ENCODE data around the gene GSDME.

GSDME gene

DNA sequence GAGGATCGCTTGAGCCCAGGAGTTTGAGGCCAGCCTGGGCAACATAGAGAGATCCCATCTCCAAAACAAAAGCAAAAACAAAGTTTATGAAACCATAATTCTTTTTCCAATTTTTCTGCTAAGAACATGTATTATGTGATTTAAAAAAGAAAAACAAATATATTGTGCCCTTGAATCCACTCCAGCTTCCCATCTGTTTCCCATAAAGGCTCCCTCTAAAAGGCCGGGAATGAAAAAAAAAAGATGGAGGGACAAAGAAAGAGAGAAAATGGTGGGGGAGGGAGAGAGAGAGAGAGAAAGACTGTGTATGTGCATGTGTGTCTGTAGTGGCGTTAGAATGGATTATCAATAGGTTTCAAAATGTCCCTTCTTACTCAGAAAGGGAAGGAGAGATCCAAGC is 20.5 kb upstream of the GSDME start:
- TF ChIP-seq, protein P1, sequence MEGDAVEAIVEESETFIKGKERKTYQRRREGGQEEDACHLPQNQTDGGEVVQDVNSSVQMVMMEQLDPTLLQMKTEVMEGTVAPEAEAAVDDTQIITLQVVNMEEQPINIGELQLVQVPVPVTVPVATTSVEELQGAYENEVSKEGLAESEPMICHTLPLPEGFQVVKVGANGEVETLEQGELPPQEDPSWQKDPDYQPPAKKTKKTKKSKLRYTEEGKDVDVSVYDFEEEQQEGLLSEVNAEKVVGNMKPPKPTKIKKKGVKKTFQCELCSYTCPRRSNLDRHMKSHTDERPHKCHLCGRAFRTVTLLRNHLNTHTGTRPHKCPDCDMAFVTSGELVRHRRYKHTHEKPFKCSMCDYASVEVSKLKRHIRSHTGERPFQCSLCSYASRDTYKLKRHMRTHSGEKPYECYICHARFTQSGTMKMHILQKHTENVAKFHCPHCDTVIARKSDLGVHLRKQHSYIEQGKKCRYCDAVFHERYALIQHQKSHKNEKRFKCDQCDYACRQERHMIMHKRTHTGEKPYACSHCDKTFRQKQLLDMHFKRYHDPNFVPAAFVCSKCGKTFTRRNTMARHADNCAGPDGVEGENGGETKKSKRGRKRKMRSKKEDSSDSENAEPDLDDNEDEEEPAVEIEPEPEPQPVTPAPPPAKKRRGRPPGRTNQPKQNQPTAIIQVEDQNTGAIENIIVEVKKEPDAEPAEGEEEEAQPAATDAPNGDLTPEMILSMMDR (IDR thresholded peaks at IDR 0.05; ENCODE audit: control insufficient read depth, extremely low read depth, insufficient read depth) = no peak
- no peak for DNase-seq (ENCODE audit: low read depth)
- H3K4me3 ChIP-seq (ENCODE audit: low read depth, low read length) = no peak overlapping the region

DNA sequence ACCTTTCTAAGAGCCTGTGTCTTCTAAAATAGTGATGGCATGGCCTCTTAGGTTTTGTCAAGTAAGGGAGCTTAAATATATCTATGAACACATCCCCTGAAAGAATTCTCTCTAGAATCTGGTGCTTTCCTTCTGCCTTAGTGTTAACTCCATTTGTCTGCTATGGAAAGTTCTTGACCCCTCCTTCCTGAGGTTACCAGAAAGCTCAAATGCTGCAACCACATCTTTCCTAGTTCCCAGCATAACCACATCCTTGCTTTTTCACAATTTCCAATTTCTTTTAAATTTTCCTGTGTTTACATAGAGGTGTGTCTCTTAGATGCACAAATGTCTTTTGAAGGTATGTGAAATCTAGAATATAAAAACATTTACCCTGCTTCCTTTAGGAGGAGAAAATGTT is 16.4 kb upstream of the GSDME start:
- DNase-seq (ENCODE audit: low read depth) = no peak
- TF ChIP-seq, protein P1 (IDR thresholded peaks at IDR 0.05; ENCODE audit: control insufficient read depth, extremely low read depth, insufficient read depth) = no peak
- no peak overlapping the region for H3K4me3 ChIP-seq (ENCODE audit: low read depth, low read length)

DNA sequence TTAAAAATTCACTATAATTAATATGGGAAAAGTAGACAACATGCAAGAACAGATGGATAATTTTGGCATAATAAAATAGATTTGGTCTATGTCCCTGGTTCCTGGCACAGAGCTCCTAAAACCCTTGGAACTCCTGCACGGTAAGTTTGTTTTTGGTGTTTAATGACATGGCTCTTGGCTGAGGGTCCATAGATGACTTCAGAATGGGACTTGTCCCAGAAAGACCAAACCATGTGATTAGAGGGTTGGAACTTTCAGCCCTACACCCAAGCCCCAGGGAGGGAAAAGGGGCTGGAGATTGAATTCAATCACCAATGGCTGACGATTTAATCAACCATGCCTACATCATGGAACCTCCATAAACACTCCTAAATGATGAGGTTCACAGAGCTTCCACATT is 12.6 kb upstream of the GSDME start:
- TF ChIP-seq, protein P1 (IDR thresholded peaks at IDR 0.05; ENCODE audit: control insufficient read depth, extremely low read depth, insufficient read depth) = no peak
- H3K4me3 ChIP-seq (ENCODE audit: low read depth, low read length) = no peak overlapping the region
- DNase-seq (ENCODE audit: low read depth) = peak; percentile 70

DNA sequence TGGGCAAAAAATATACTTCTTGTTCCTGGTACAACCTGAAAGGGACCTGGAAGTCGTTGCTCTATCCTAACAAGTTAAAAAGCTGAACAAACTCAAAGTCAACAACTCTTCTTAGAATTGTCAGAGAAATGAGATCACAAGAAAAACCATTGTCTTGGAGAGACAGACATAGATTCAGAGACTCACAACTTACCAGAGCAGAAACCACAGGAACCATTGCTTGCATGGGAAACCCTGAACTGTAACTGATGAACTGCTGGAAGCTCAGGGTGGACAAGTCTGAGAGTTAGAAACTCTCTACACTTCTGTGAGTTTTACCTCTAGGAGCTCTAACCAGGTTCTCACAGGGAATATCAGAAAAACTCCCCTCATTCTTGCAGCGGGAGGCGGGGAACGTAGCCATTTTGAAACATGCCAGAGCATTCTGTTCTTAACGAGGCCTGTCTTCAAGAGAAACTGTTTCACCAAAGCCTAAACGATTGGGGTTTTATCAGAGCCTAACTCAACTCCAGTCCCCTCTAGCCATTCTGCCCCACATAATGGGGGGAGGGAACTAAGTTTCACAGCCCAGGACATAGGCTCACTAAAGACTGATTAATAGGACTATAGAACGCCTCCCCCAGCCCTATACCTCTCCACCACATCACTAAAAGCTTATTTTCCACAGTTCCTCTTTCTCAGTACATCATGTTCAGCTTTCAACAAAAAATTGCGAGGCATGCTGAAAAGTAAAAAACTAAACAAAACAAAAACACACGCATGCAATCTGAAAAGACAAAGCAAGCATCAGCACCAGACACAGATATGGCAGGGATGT is 12.0 kb upstream of the GSDME start:
- no peak for DNase-seq (ENCODE audit: low read depth)
- TF ChIP-seq, protein P1 (IDR thresholded peaks at IDR 0.05; ENCODE audit: control insufficient read depth, extremely low read depth, insufficient read depth) = no peak
- no peak overlapping the region for H3K4me3 ChIP-seq (ENCODE audit: low read depth, low read length)

DNA sequence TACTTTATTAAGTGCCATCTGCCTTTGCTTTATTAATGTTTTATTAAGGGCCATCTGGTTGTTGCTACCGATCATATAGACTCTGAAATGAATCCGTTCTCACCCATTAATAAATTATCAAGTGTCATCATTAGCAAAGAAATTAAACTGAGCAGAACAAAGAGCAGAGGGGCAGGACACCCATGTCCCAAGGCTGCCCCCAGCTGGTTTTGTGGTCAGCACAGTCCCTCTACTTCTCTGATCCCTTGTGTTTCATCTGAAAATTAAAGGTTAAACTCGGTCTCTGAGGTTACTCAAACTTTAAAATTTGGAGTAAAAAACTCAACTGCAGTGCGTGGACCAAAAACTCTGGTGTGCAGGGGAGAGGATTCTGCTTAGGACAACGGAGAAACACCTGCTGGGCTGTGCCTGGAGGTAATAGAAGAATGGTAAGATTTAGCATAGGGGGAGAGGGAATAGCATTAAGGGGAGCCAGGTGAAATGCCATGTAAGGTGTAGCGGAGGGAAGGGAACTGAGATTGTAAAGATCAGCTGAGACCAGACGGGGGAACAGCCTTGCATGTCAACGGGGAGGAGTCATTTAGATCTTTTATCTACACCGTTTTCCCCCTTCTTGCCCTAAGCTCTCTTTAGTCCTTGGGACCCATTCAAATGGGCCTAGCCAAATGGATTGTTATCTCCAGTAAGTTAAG is 10.8 kb upstream of the GSDME start:
- no peak overlapping the region for H3K4me3 ChIP-seq (ENCODE audit: low read depth, low read length)
- DNase-seq (ENCODE audit: low read depth) = no peak
- TF ChIP-seq, protein P1 (IDR thresholded peaks at IDR 0.05; ENCODE audit: control insufficient read depth, extremely low read depth, insufficient read depth) = peak; percentile 19; the same call in 1 of the 2 replicates

DNA sequence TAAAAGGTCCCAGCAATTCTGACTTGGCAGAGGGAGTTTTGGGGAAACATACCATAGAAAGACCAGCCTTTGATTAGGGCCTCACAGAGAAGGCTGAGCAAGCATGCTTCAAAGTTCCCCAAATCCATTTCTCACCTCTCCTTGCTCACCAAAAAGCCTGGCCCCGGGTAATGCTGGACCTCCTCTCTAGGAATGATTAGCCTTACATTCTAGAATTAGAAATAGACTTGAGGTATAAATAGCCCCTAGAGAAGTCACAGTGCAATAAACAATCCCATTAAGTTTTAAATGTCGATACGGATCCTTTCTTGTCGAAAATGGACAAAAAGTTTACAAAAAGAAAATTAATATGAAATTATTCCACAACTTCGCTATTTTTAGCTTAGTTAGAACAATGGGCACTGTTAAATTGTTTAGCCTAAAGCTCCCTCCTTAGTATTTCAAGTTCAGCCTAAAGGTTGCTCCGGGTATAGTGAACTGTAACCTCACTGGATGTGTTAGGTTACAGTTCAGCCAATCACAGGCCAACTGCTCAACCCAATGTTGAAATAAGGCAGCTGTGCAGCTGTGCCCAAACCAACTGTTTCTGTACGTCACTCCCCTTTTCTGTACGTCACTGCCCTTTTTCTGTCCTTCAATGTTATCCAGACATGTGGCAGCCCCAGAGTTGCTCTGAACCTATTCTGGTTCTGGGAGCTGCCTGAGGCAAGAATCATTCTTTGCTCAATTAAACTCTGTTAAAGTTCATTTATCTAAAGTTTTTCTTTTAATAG is 7.9 kb upstream of the GSDME start:
- H3K4me3 ChIP-seq (ENCODE audit: low read depth, low read length) = no peak overlapping the region
- TF ChIP-seq, protein P1 (IDR thresholded peaks at IDR 0.05; ENCODE audit: control insufficient read depth, extremely low read depth, insufficient read depth) = no peak
- no peak for DNase-seq (ENCODE audit: low read depth)

Data from LNCaP clone FGC (cell line).